SK-N-MC (cell line): Measurements from ENCODE around the gene TM4SF1.

Experiments used
- EZH2 ChIP-seq: fragments of 200-600 bp; sonication (generic); IDR thresholded peaks from one replicate; pipeline ENCODE4 v1.6.1; 2017; ENCODE audit warnings: antibody characterized with exemption
- POLR2AphosphoS5 ChIP-seq: IDR thresholded peaks from 2 replicates; pipeline ENCODE4 v1.6.1; 2012; ENCODE audit warnings: mild to moderate bottlenecking, low read depth, low read length, borderline replicate concordance

DNA sequence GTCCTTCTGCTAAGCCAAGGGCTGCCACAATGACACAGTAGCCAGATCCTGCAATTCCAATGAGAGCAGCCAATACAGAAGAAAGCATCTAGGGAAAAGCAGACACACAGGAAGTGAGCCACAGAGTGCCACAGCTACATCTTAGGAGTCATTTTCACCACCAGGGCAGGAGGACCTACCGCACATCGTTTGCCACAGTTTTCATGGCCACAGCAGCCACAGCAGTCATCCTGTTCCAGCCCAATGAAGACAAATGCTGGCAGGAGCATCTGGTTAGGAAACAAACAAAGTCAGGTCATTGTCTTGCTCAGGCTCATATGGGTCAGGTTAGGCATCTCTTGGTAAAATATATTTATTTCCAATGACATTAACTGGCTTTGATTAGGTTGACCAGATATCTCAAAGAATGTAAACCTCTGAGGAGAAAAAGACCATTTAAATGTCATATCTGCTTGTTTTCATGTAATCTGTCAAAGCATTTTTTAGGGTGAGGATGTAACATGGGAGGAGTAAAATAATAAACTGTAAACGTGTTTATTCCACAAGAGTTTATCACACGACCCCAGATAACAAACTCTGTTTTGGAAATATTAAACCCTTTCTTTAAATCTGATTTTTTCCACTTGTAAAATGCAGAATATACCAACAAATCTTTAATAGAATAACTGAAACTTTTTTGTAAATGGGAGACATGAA is 1.8 kb downstream of the TM4SF1 start:
- TF ChIP-seq POLR2AphosphoS5, result no peak
- no peak for TF ChIP-seq EZH2
